Endothelial cell of umbilical vein (primary cell): ENCODE measurements around the gene HUNK. TPM values are rescaled to one million over a fixed set of nuclear protein-coding genes. Genes with fewer than 3 reads are reported as not detected.

Experiments
- BruUV-seq: library from RNA; stranded (reverse); fragments of 400-500 nt; replicated peaks from 2 replicates; lab custom pipeline; 2021; lab: Mats Ljungman, UMichigan
- CTCF ChIA-PET: fragments of 300-600, 350-600 bp; sonication (Branson Sonifier 250); formaldehyde crosslinking; loops from one replicate; lab custom pipeline; 2021; ENCODE audit warnings: antibody characterized with exemption, inconsistent platforms; lab: Charles Lee
- POLR2A ChIA-PET: fragments of 300-600, 350-600 bp; sonication (Branson Sonifier 250); formaldehyde crosslinking; loops from one replicate; lab custom pipeline; 2021; ENCODE audit warnings: antibody characterized with exemption, inconsistent platforms; lab: Charles Lee
- DNase-seq: peaks from one replicate; pipeline ENCODE4 v3.0.0-alpha.2; 2011; ENCODE audit warnings: low read depth, low spot score
- FAIRE-seq: peaks from 2 replicates; lab custom pipeline; 2011; peaks lifted over from hg19 to GRCh38; lab: Jason Lieb, UNC
- H2AFZ ChIP-seq: 2 replicates; pipeline ENCODE4 v1.6.0; 2012; ENCODE audit warnings: low read depth, low read length, control low read depth, inconsistent platforms
- H3K27ac ChIP-seq: 2 replicates; pipeline ENCODE4 v1.5.1; 2011; ENCODE audit warnings: low read depth, mild to moderate bottlenecking, control low read depth, low read length, moderate library complexity; ENCODE audit not compliant: insufficient read depth
- H3K27me3 ChIP-seq, 2 experiments: 2 replicates each; pipeline versions ENCODE4 v1.6.0 to v1.6.1; 2011; ENCODE audit warnings: low read length in 2 of 2, mixed read lengths in 1 of 2; ENCODE audit not compliant: control insufficient read depth in 2 of 2, insufficient read depth in 2 of 2
- H3K36me3 ChIP-seq, 2 experiments: 2 replicates in 1 of 2; 3 replicates in 1 of 2; pipeline ENCODE4 v1.5.1; 2011; ENCODE audit warnings: low read length in 2 of 2, mild to moderate bottlenecking in 1 of 2, moderate library complexity in 1 of 2; ENCODE audit not compliant: control insufficient read depth in 2 of 2, insufficient read depth in 2 of 2; ENCODE audit errors: extremely low read depth in 1 of 2
- H3K4me1 ChIP-seq: 3 replicates; pipeline ENCODE4 v1.5.1; 2011; ENCODE audit warnings: mild to moderate bottlenecking, low read length; ENCODE audit not compliant: control insufficient read depth, insufficient read depth; ENCODE audit errors: extremely low read depth
- H3K4me2 ChIP-seq: 2 replicates; pipeline ENCODE4 v1.6.1; 2011; ENCODE audit warnings: low read length, control low read depth, mixed read lengths; ENCODE audit not compliant: insufficient read depth
- H3K4me3 ChIP-seq, 3 experiments: fragments of 200-600 bp in 1 of 3; sonication (generic), shearing (Covaris generic) in 1 of 3; replicated peaks in 1 of 3; 2 replicates each; pipeline ENCODE4 v1.5.1; 2011 to 2016; ENCODE audit warnings: control low read depth in 3 of 3, low read length in 3 of 3, mild to moderate bottlenecking in 2 of 3, inconsistent platforms in 1 of 3, low read depth in 1 of 3, moderate library complexity in 1 of 3; ENCODE audit not compliant: insufficient read depth in 1 of 3
- H3K79me2 ChIP-seq: 2 replicates; pipeline ENCODE4 v1.6.0; 2012; ENCODE audit warnings: low read length, inconsistent platforms; ENCODE audit not compliant: control insufficient read depth, insufficient read depth
- H3K9ac ChIP-seq: replicated peaks from 2 replicates; pipeline ENCODE3; 2011; ENCODE audit warnings: low read length, control low read depth; ENCODE audit not compliant: insufficient read depth; ENCODE audit errors: extremely low read depth
- H3K9me1 ChIP-seq: replicated peaks from 3 replicates; pipeline ENCODE4 v1.6.0; 2011; ENCODE audit warnings: mild to moderate bottlenecking, low read length; ENCODE audit not compliant: control insufficient read depth, insufficient read depth; ENCODE audit errors: extremely low read depth
- H3K9me3 ChIP-seq: replicated peaks from 2 replicates; pipeline ENCODE4 v1.5.1; 2012; ENCODE audit warnings: low read length, inconsistent platforms; ENCODE audit not compliant: control insufficient read depth, insufficient read depth
- H4K20me1 ChIP-seq: replicated peaks from 2 replicates; pipeline ENCODE3; 2011; ENCODE audit warnings: mild to moderate bottlenecking, low read length; ENCODE audit not compliant: control insufficient read depth, insufficient read depth; ENCODE audit errors: extremely low read depth
- EZH2 ChIP-seq: IDR thresholded peaks from 2 replicates; pipeline ENCODE4 v1.6.1; 2012; ENCODE audit warnings: borderline replicate concordance, low read depth, mild to moderate bottlenecking, moderate library complexity, low read length, inconsistent platforms; ENCODE audit not compliant: severe bottlenecking
- FOS ChIP-seq: IDR thresholded peaks from 2 replicates; pipeline ENCODE4 v1.6.1; 2011; ENCODE audit warnings: mild to moderate bottlenecking, low read length, moderate library complexity, borderline replicate concordance; ENCODE audit not compliant: insufficient read depth
- GATA2 ChIP-seq: IDR thresholded peaks from 2 replicates; pipeline ENCODE4 v1.7.0; 2011; ENCODE audit warnings: low read depth, mild to moderate bottlenecking, moderate library complexity, mixed read lengths, low read length; ENCODE audit not compliant: insufficient read length, insufficient read depth
- JUN ChIP-seq: IDR thresholded peaks from 2 replicates; pipeline ENCODE4 v1.6.1; 2011; ENCODE audit warnings: borderline replicate concordance, low read depth; ENCODE audit not compliant: insufficient read length, insufficient read depth
- MYC ChIP-seq: IDR thresholded peaks from one replicate; pipeline ENCODE4 v1.6.1; 2011; ENCODE audit warnings: mild to moderate bottlenecking, low read depth, low read length
- POLR2A ChIP-seq: IDR thresholded peaks from 2 replicates; pipeline ENCODE4 v1.6.1; 2012; ENCODE audit warnings: low read depth, mild to moderate bottlenecking, control low read depth, low read length
- POLR2AphosphoS5 ChIP-seq: IDR thresholded peaks from 2 replicates; pipeline ENCODE4 v1.6.1; 2012; ENCODE audit warnings: low read depth, mild to moderate bottlenecking, control low read depth, low read length, moderate library complexity; ENCODE audit not compliant: insufficient read depth
- dilution Hi-C: fragments of 300-500 bp; cut with MboI; formaldehyde crosslinking; loops from one replicate; pipeline ENCODE4 v1.15.0; 2019; ENCODE audit warnings: low sequenced_read_pairs; ENCODE audit not compliant: extremely low pct_ligation_motif_present
- intact Hi-C: fragments of 100-400 bp; cut with micrococcal nuclease; formaldehyde crosslinking; loops from one replicate; pipeline ENCODE4 v1.10.0; 2022
- polyA plus RNA-seq, 4 experiments: library from polyadenylated mRNA; depleted of rRNA in 3 of 4; stranded (reverse) in 3 of 4; unstranded in 1 of 4; fragments of >200 nt; gene quantifications; 2 replicates each; pipeline versions ENCODE4 v1.2.1 to v1.2.3, GENCODE V29; 2011 to 2012; ENCODE audit warnings: missing spikeins in 1 of 4
- total RNA-seq: library from RNA; stranded (reverse); gene quantifications from 2 replicates; pipeline ENCODE4 v1.2.3, GENCODE V29; 2021
- TF ChIP-seq, protein P1 (sequence below): IDR thresholded peaks from 2 replicates; pipeline ENCODE4 v1.6.1; 2011; ENCODE audit not compliant: insufficient read depth, insufficient read length
- TF ChIP-seq, protein P2 (sequence below), 2 donors: IDR thresholded peaks; 1 replicate in 1 of 2; 2 replicates in 1 of 2; pipeline ENCODE4 v1.5.1; 2011; ENCODE audit warnings: low read length in 2 of 2, mild to moderate bottlenecking in 2 of 2, moderate library complexity in 2 of 2, control low read depth in 1 of 2, inconsistent platforms in 1 of 2, low read depth in 1 of 2; ENCODE audit not compliant: insufficient read depth in 1 of 2; ENCODE audit errors: extremely low read depth in 1 of 2

HUNK gene
- total and polyA plus RNA-seq, 2 donors (not counting 3 experiments of a cell fraction or from before 2014, with no cell fraction given): not detected

DNA sequence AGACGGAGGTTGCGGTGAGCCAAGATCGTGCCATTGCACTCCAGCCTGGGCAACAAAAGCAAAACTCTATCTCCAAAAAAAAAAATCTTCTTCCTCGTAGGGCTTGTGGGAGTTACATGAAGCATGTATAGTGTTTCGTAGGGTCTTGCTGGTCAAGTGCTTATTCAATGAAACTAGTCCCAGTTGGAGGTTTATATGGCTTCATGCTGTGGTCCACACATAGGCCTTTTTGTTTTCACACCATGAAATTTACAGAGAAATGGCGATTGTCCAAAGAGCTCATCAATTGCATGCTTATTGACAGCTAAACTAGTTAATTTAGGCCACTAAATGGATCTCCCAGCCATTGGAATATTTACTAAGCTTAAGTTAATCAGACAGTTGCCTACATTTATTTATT, 29.6 kb downstream of the HUNK start:
- Histone ChIP-seq H2AFZ (no peak overlapping the region), H3K9ac (no peak overlapping the region), H3K79me2 (no peaks in the 10 kb centered on the region), H3K4me1 (no peaks in the 10 kb centered on the region), H3K27me3 (no peaks in the 10 kb centered on the region), H3K36me3 (no peaks in the 10 kb centered on the region), H4K20me1 (no peaks in the 10 kb centered on the region), H3K4me2 (no peak overlapping the region), H3K27ac (no peak overlapping the region), H3K9me3 (no peaks in the 10 kb centered on the region), H3K4me3 (no peak overlapping the region), H3K9me1 (no peaks in the 10 kb centered on the region)
- no TSS peak for BruUV-seq
- FAIRE-seq (no peak), DNase-seq (no peak)
- ChIA-PET POLR2A (no interaction called here), CTCF (interaction anchor here (1.0 kb wide), 1 partner anchor 8 kb away, joined by 3 read pairs; no protein-coding TSS in a partner anchor)
- no peak for TF ChIP-seq JUN
- dilution Hi-C loops: no loop called here
- intact Hi-C loops: no loop called here

DNA sequence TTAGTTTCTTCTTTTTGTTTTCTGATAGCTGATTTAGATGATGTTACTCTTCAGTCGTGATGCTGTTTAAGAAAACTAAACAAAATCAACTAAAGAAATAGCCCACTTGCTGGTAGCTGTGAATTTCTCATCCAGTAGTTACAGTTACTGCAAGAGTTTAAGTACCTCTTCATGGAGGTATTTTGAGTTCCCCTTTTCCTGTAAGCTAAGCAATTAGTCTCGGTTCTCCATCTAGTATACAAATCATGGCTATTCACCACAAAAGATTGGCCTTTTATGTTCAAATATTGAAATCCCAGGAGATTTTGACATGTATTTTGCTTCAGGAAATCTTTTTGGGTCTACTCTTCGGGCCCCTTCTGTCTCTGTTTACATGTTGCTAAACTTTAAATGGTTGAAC, 31.1 kb downstream of the HUNK start:
- TF ChIP-seq GATA2 (no peak), POLR2AphosphoS5 (no peak), EZH2 (no peak), JUN (no peak), FOS (no peak), MYC (no peak), POLR2A (no peak)
- TF ChIP-seq, protein P1, sequence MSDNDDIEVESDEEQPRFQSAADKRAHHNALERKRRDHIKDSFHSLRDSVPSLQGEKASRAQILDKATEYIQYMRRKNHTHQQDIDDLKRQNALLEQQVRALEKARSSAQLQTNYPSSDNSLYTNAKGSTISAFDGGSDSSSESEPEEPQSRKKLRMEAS: no peak
- TF ChIP-seq, protein P2, sequence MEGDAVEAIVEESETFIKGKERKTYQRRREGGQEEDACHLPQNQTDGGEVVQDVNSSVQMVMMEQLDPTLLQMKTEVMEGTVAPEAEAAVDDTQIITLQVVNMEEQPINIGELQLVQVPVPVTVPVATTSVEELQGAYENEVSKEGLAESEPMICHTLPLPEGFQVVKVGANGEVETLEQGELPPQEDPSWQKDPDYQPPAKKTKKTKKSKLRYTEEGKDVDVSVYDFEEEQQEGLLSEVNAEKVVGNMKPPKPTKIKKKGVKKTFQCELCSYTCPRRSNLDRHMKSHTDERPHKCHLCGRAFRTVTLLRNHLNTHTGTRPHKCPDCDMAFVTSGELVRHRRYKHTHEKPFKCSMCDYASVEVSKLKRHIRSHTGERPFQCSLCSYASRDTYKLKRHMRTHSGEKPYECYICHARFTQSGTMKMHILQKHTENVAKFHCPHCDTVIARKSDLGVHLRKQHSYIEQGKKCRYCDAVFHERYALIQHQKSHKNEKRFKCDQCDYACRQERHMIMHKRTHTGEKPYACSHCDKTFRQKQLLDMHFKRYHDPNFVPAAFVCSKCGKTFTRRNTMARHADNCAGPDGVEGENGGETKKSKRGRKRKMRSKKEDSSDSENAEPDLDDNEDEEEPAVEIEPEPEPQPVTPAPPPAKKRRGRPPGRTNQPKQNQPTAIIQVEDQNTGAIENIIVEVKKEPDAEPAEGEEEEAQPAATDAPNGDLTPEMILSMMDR (IDR thresholded peaks at IDR 0.05; ENCODE audit: extremely low read depth in 1 of 2, insufficient read depth in 1 of 2, low read depth in 1 of 2, low read length in 2 of 2): no peak
- intact Hi-C loops (no loop called here), dilution Hi-C loops (no loop called here)
- no TSS peak for BruUV-seq
- FAIRE-seq (no peak), DNase-seq (no peak)
- Histone ChIP-seq H3K9ac (no peak overlapping the region), H3K36me3 (no peaks in the 10 kb centered on the region), H4K20me1 (no peaks in the 10 kb centered on the region), H3K27me3 (peaks cover 0 to 5% of the 10 kb centered on the region in 2 experiments), H3K4me3 (no peak overlapping the region), H3K4me2 (no peak overlapping the region), H2AFZ (no peak overlapping the region), H3K4me1 (no peaks in the 10 kb centered on the region), H3K27ac (no peak overlapping the region), H3K79me2 (no peaks in the 10 kb centered on the region), H3K9me1 (no peaks in the 10 kb centered on the region), H3K9me3 (no peaks in the 10 kb centered on the region)
- ChIA-PET POLR2A (no interaction called here), CTCF (no interaction called here)
